KOPT-K1 (cell line): ENCODE measurements around the gene TRIM28.

Source experiments
- H3K27ac ChIP-seq: fragments of 200-600 bp; sonication (generic); 2 replicates; pipeline ENCODE4 v1.5.1; 2016; ENCODE audit warnings: antibody characterized with exemption, mild to moderate bottlenecking, low read depth, low read length; ENCODE audit not compliant: poor library complexity, severe bottlenecking
- H3K36me3 ChIP-seq: fragments of 200-600 bp; sonication (generic); 2 replicates; pipeline ENCODE4 v1.5.1; 2017; ENCODE audit warnings: antibody characterized with exemption, mild to moderate bottlenecking, low read length, moderate library complexity; ENCODE audit not compliant: insufficient read depth
- H3K9me3 ChIP-seq: fragments of 200-600 bp; sonication (generic); 2 replicates; pipeline ENCODE4 v1.5.1; 2017; ENCODE audit warnings: antibody characterized with exemption, low read length, mild to moderate bottlenecking; ENCODE audit not compliant: insufficient read depth, poor library complexity, severe bottlenecking

The TRIM28 gene

DNA sequence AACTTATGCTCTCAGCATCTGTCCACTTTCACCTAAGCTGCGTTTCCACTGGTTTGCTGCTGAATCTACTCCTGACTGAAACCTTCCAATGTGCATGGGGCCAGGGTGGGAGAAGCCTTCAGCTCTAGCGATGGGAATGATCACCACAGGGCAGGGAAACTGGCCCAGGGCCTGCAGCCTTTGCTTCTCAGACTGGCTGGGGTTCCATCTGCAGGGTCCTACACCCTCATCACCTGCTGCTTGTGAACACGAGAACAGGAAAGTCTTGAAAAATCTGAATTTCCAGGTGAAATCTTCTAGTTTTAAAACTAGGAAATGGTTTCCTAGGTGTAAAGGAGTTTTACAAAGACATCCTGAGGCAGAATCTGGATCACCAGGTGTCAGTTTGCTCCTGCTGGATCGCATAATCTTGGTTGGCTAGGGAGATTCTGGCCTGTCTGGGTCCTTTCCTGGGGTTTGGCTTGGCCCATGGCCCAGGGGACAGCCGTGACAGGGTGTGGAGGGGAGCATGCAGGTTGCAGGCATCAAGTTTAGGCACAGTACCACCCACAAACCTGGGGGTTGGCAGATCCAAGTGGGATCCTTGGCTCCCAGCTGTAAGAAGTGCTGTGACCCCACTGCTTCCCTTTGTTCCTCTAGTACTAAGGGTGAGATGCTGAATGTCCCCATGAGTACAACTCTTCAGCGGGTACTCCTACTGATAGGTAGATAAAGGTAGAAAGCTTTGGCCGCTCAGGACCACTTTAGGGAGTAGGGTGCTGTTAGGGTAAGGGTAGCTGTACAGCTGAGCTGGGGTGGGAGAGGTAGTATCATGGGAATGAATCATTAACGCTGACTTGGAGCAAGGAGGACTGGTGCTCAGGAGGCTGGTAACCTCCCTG is 16.4 kb downstream of the TRIM28 start:
- peak overlapping the region; percentile 96 for H3K27ac ChIP-seq
- H3K9me3 ChIP-seq: no peaks in the 10 kb centered on the region

GRCh38 chr19:58560921-58561320 is 17.1 kb downstream of the TRIM28 start:
- Histone ChIP-seq H3K9me3 (no peaks in the 10 kb centered on the region), H3K36me3 (peaks cover 29% of the 10 kb centered on the region), H3K27ac (peak overlapping the region; percentile 96)

More for the DNA sequence above, 16.4 kb downstream of the TRIM28 start:
- H3K36me3 ChIP-seq: peaks cover 36% of the 10 kb centered on the region

GRCh38 chr19:58561373-58562121 is 17.7 kb downstream of the TRIM28 start:
- Histone ChIP-seq H3K36me3 (peaks cover 26% of the 10 kb centered on the region), H3K27ac (peak overlapping the region; percentile 96), H3K9me3 (no peaks in the 10 kb centered on the region)

GRCh38 chr19:58562122-58563033 is 18.5 kb downstream of the TRIM28 start:
- H3K9me3 ChIP-seq: no peaks in the 10 kb centered on the region
- H3K36me3 ChIP-seq: peaks cover 27% of the 10 kb centered on the region; the same call in 1 of the 2 replicates
- H3K27ac ChIP-seq: no peak overlapping the region

DNA sequence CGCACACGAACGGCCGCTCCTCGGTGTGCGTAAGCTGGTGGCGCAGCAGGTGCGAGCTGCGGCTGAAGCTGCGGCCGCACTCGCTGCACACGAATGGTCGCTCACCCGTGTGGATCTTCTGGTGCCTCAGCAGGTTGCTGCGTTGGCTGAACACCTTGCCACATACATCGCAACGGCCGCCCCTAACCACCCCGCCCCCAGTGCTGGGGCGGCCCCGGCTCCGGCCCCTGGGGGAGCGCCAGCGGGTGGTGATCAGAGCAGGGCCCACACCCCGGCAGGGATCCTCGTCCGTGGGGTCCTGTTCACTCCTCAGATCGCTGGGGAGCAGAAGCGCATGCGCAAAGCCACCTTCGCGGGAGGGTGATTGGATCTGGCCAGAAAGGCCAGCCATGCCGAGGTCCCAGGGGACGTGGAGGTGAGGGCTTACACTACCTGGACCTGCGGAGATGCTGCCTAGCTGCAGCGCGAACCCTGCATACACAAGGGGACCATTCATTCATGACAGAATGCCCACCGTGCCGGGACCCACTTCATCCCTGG is 19.2 kb downstream of the TRIM28 start:
- Histone ChIP-seq H3K27ac (no peak overlapping the region), H3K9me3 (no peaks in the 10 kb centered on the region)

GRCh38 chr19:58563823-58564222 is 20.0 kb downstream of the TRIM28 start:
- Histone ChIP-seq H3K36me3 (peaks cover 31% of the 10 kb centered on the region; the same call in 1 of the 2 replicates), H3K9me3 (no peaks in the 10 kb centered on the region), H3K27ac (no peak overlapping the region)

More for the DNA sequence above, 19.2 kb downstream of the TRIM28 start:
- peaks cover 27% of the 10 kb centered on the region; the same call in 1 of the 2 replicates for H3K36me3 ChIP-seq

- H3K9me3 ChIP-seq: no peaks in the 10 kb centered on the region
- H3K36me3 ChIP-seq: peaks cover 54% of the 10 kb centered on the region
- H3K27ac ChIP-seq: no peak overlapping the region
These were observed 23.1 kb downstream of the TRIM28 start for GRCh38 chr19:58566989-58567388.

DNA sequence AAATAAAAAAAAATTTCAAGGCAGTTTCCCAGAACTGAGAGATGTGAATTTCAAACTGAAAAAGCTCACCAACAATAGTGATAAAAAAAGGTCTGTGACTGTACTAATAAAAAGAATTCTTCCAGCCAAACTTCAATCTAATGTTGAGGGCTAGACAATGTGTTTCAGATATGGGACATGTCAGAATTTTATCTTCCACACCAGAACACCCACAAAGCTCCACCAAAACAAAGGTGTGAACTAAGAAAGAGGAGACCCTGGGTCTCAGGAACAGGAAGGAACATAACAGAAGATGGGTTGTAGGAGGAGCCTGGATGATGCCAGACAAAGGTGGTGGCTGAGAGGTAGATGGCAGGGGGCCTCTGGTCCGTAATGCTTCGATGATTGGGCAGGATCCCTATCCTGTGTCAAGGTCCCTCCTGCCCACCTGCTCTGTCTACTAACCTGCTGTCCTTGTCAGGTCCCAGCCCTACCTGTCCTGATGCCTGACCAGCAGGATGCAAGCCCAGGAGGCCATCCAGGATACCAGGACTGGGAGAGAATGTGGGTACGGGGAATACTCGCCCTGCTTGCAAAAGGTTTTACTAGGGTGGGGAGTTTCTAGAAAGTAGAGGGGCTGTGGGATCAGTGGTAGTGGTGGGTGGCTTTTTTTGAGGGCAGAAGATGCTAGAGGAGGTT is 24.7 kb downstream of the TRIM28 start:
- Histone ChIP-seq H3K27ac (peak overlapping the region; percentile 4), H3K9me3 (no peaks in the 10 kb centered on the region), H3K36me3 (peaks cover 45% of the 10 kb centered on the region)

DNA sequence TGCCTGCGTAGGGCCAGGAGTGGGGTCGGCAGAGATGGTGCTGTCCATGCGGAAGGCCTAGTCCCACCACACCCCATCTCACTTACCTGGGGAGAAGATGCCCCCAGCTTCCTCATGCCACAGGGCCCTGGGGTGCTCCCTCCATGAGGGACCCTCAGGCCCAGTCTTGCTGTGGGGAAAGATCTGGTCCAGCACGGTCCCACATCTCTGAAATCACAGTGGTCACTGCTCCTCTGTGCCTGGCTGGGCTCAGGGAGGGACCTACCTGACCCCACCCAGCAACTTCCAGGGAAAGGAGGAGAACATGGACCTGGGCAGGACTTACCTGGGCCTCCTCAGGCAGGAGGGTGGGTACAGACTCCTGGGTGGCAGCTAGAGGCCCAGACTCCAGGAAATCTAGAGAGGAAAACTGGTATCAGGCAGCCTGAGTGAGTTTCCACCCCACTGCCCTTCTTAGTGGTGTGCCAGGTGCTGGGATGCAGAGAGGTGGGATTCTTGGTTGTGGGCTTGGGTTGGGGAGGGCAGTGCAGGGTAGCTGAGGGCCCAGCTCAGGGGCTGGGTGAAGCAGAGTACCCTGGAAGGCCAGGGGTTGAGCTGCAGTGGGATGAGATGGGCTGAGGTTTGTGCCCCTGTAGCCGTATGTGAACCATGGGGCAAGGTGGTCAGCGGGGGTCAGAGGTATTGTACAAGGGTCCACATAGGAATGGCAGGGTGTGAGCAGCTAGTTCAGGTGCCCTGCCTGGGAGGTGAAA is 25.5 kb downstream of the TRIM28 start:
- Histone ChIP-seq H3K9me3 (no peaks in the 10 kb centered on the region), H3K36me3 (peaks cover 44% of the 10 kb centered on the region), H3K27ac (no peak overlapping the region)

DNA sequence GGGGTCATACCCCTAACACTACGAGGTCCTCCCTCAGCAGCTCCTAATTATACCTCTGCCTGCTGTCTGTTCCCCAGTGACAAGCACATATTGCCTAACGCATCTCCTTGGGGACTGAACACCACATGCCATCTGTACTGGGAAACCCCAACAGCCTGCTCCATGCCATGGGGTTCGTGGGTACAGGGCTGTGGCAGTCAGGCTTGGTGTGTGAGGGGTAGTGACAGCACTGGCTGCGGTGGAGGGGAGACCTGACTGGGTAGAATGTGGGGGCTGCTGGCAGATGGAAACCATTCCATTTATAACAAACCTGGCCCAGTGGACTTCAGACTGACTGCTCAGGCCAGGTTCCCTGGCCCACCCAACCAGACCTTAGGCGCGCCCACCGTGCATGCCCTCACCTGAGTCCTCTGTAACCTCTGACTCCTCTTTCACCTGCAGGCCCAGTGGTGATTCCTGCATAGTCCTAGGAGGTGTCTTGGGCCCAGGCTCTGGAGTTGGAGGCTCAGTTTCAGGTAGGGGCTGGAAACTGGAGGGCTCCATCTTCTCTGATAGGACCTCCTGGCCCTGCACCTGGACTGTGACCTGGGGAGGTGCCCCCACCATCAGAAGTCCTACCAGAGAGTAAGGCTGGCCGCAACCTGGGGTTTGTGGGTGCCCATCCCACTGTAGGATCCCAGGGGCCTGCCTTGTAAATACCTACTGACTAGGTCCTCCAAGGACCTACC is 26.2 kb downstream of the TRIM28 start:
- no peak overlapping the region for H3K27ac ChIP-seq
- H3K9me3 ChIP-seq: no peaks in the 10 kb centered on the region
- H3K36me3 ChIP-seq: peaks cover 44% of the 10 kb centered on the region

DNA sequence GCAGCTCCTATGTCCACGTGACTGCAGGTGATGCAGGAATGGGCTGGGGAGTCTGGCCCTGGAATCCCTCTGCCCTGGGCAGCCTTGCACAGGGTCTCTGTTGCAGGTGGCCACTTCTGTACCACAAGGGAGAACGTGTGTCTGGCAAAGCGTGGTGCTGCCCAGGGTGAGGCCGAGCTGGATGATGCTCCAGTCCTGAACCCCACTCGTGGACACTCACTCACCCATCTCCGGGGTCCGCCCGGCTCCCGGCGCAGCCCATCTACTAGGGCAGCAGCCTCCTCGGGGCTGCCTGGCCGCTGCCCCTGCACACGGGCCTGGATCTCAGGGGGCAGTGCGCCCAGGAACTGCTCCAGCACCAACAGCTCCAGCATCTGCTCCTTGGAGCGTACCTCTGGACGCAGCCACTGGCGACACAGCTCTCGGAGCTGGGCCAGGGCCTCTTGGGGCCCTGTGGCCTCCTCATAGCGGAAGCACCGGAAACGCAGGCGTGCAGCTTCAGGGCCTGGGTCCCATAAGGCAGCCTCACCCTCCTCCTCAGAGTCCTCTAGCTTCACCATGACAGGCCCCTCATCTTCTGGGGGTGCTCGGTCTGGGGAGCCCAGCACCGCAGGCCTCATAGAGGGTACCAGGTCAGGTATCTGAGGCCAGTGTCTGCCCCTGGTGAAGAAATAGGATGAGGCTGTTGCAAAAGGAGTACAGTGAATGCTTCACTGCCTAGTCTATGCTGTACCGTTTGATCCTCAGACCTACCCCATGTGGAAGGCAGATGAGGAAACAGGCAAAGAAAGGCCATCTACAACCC is 27.1 kb downstream of the TRIM28 start:
- Histone ChIP-seq H3K9me3 (no peaks in the 10 kb centered on the region), H3K36me3 (peaks cover 44% of the 10 kb centered on the region), H3K27ac (no peak overlapping the region)

DNA sequence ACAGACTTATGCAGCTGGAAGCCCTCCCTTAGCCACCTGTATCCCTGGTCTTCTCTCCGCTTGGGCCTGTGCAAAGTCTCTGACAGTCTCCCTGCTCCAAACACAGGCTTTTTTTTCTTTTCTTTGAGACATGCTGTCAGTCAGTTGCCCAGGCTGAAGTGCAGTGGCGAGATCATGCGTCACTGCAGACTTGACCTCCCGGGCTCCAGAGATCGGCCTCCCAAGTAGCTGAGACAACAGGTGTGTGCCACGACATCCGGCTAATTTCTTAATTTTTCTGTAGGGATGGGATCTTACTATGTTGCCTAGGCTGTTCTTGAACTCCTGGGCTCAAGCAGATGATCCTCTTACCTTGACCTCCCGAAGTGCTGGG is 27.7 kb downstream of the TRIM28 start:
- Histone ChIP-seq H3K27ac (no peak overlapping the region), H3K36me3 (peaks cover 40% of the 10 kb centered on the region), H3K9me3 (no peaks in the 10 kb centered on the region)
